Testis (tissue), 3 donors: ENCODE measurements around the gene LYPLA2. TPM values are rescaled to one million over a fixed set of nuclear protein-coding genes. Genes with fewer than 3 reads are reported as not detected.
"Not testable (repeated sequence)": the region's sequence is repeated elsewhere in the genome, so short reads cannot be mapped to it uniquely, and the experiment has no call there.

ENCODE experiments used
- DNase-seq: peaks from one replicate; pipeline ENCODE4 v3.0.0-alpha.2; 2019
- H3K27ac ChIP-seq, 2 donors: fragments of 200-600 bp; sonication (generic); one replicate each; pipeline ENCODE4 v1.5.1; 2019
- H3K27me3 ChIP-seq: fragments of 200-600 bp; sonication (generic); one replicate; pipeline ENCODE4 v1.5.1; 2019
- H3K36me3 ChIP-seq: fragments of 200-600 bp; sonication (generic); one replicate; pipeline ENCODE4 v1.5.1; 2017; ENCODE audit warnings: low read depth; ENCODE audit errors: missing control alignments
- H3K4me1 ChIP-seq: fragments of 200-600 bp; sonication (generic); one replicate; pipeline ENCODE4 v1.5.1; 2019
- H3K4me3 ChIP-seq, 2 donors: fragments of 200-600 bp; sonication (generic); one replicate each; pipeline ENCODE4 v1.5.1; 2017 to 2019
- H3K9me3 ChIP-seq: fragments of 200-600 bp; sonication (generic); one replicate; pipeline ENCODE4 v1.5.1; 2017
- POLR2A ChIP-seq: fragments of 450-650 bp; IDR thresholded peaks from one replicate; pipeline ENCODE4 v1.6.1; 2017; ENCODE audit warnings: antibody characterized with exemption, mild to moderate bottlenecking, moderate library complexity
- WGBS, 2 donors: methylation state at CpG; one replicate each; pipeline ENCODE4 v1.1.5; 2018; 5-methylcytosine and 5-hydroxymethylcytosine counted together
- intact Hi-C: fragments of 100-400 bp; cut with DNase I; formaldehyde crosslinking; loops from one replicate; pipeline ENCODE4 v1.15.1; 2023; ENCODE audit warnings: low total_unique reads
- polyA plus RNA-seq: library from polyadenylated mRNA; stranded (reverse); fragments of 350-450 nt; fragmentation: Illumina TruSeq; extraction: RNeasy Lipid Tissue Mini Kit (QIAGEN cat#74804); gene quantifications from one replicate; pipeline ENCODE4 v1.2.3, GENCODE V29; 2014; ENCODE audit warnings: low read depth, low replicate concordance; ENCODE audit not compliant: insufficient read depth
- total RNA-seq, 2 donors: library from RNA; depleted of rRNA; stranded (reverse); fragments of >200 nt; gene quantifications; one replicate each; pipeline ENCODE4 v1.2.3, GENCODE V29; 2016
- TF ChIP-seq, protein P1 (sequence below), 3 experiments: fragments of 450-650 bp in 2 of 3; fragments of 200-600 bp in 1 of 3; sonication (generic) in 1 of 3; IDR thresholded peaks; one replicate each; pipeline ENCODE4 v1.5.1; 2016 to 2019; ENCODE audit warnings: antibody characterized with exemption in 3 of 3, mild to moderate bottlenecking in 2 of 3, moderate library complexity in 1 of 3

The LYPLA2 gene
- total and polyA plus RNA-seq, 3 donors from 2014 or later, result 36.1 to 47.8 (median 46.5) TPM

DNA sequence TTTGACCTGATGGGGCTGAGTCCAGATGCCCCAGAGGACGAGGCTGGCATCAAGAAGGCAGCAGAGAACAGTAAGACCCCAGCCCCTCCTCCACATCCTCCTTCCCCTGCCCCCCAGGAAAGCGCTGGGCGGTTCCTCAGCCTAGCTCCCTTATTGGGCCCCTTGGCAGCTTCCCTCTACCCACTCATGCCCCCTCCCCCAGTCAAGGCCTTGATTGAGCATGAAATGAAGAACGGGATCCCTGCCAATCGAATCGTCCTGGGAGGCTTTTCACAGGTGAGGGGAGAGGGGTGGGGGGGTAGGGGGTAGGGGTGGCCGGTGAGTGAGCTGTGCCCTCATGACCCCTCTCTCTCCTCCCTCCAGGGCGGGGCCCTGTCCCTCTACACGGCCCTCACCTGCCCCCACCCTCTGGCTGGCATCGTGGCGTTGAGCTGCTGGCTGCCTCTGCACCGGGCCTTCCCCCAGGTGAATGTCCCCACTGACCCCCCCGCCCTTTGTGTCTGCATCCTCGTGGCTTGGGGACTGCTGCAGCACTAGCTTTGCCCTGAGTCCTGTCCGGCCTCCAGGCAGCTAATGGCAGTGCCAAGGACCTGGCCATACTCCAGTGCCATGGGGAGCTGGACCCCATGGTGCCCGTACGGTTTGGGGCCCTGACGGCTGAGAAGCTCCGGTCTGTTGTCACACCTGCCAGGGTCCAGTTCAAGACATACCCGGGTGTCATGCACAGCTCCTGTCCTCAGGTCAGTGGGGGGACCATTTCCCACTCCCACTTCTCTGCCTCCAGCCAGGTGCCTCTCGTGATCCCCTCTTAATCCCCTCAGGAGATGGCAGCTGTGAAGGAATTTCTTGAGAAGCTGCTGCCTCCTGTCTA is 3.2 kb downstream of the LYPLA2 start:
- TF ChIP-seq, protein P1, sequence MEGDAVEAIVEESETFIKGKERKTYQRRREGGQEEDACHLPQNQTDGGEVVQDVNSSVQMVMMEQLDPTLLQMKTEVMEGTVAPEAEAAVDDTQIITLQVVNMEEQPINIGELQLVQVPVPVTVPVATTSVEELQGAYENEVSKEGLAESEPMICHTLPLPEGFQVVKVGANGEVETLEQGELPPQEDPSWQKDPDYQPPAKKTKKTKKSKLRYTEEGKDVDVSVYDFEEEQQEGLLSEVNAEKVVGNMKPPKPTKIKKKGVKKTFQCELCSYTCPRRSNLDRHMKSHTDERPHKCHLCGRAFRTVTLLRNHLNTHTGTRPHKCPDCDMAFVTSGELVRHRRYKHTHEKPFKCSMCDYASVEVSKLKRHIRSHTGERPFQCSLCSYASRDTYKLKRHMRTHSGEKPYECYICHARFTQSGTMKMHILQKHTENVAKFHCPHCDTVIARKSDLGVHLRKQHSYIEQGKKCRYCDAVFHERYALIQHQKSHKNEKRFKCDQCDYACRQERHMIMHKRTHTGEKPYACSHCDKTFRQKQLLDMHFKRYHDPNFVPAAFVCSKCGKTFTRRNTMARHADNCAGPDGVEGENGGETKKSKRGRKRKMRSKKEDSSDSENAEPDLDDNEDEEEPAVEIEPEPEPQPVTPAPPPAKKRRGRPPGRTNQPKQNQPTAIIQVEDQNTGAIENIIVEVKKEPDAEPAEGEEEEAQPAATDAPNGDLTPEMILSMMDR (IDR thresholded peaks at IDR 0.05), result no peak
- no peak for TF ChIP-seq POLR2A
- Histone ChIP-seq H3K4me3 (no peak overlapping the region), H3K9me3 (no peaks in the 10 kb centered on the region), H3K27me3 (no peaks in the 10 kb centered on the region), H3K36me3 (no peaks in the 10 kb centered on the region), H3K4me1 (peaks cover 12% of the 10 kb centered on the region), H3K27ac (no peak overlapping the region)
- intact Hi-C loops, result no loop called here
- DNase-seq, result no peak
- 71 to 79% methylated on average over 12 to 21 of the region's 21 CpGs for WGBS, 2 donors

DNA sequence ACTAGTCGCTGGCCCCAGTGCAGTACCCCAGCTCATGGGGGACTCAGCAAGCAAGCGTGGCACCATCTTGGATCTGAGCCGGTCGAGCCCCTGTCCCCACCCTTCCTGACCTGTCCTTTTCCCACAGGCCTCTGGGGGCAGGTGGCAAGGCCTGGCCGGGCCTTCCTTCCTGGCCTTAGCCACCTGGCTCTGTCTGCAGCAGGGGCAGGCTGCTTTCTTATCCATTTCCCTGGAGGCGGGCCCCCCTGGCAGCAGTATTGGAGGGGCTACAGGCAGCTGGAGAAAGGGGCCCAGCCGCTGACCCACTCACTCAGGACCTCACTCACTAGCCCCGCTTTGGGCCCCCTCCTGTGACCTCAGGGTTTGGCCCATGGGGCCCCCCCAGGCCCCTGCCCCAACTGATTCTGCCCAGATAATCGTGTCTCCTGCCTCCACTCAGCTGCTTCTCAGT is 3.8 kb downstream of the LYPLA2 start:
- peaks cover 12% of the 10 kb centered on the region for H3K4me1 ChIP-seq
- H3K9me3 ChIP-seq, DNase-seq, H3K27me3 ChIP-seq, H3K4me3 ChIP-seq, intact Hi-C loops, H3K36me3 ChIP-seq, H3K27ac ChIP-seq: not testable (repeated sequence)
- 64 to 77% methylated on average over 7 to 9 of the region's 9 CpGs for WGBS, 2 donors

DNA sequence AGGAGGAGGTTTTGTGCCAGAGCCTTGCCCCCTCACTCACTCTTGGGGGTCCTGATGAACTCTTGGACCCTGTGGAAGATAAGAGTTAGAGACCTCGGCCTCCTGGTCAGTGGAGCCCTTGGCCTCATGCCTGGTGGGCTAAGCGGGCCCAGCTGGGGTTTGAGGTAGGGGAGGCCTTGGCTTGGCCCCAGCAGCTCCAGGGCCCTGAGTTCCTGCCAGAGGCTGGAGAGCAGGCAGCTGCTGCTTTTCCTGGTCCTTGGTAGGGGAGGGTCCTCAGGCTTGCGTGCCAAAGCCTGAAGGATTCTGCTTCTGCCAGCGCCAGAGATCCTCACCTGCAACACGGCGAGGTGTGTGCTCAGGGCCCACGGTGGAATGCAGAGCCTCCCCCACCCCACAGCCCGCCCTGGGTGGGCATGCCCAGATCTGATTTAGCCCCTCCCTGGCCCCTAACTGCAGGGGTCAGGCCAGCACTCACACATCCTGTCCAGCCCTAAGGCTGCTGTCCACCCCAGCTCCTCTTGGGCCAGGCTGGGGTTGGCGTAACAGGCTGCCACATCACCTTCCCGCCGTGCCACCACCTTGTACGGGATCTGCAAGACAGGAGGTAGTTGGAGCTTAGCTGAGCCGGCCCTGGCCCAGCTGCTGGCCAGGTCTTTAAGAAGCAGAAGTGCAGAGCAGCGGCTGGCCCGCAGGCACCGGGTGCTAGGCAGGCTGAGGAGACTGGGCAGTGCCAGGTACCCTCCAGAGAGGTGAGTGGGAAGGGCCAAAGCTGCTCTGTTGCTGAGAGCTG is 4.9 kb downstream of the LYPLA2 start:
- 53 to 83% methylated on average over 3 to 15 of the region's 16 CpGs for WGBS, 2 donors
- TF ChIP-seq POLR2A, result no peak
- TF ChIP-seq, protein P1 (IDR thresholded peaks at IDR 0.05), result no peak
- H3K4me1 ChIP-seq, result peaks cover 7% of the 10 kb centered on the region
- H3K27me3 ChIP-seq, result no peaks in the 10 kb centered on the region
- no peaks in the 10 kb centered on the region for H3K36me3 ChIP-seq
- intact Hi-C loops, result no loop called here
- H3K9me3 ChIP-seq, result no peaks in the 10 kb centered on the region
- no peak overlapping the region for H3K27ac ChIP-seq
- no peak for DNase-seq
- no peak overlapping the region for H3K4me3 ChIP-seq

DNA sequence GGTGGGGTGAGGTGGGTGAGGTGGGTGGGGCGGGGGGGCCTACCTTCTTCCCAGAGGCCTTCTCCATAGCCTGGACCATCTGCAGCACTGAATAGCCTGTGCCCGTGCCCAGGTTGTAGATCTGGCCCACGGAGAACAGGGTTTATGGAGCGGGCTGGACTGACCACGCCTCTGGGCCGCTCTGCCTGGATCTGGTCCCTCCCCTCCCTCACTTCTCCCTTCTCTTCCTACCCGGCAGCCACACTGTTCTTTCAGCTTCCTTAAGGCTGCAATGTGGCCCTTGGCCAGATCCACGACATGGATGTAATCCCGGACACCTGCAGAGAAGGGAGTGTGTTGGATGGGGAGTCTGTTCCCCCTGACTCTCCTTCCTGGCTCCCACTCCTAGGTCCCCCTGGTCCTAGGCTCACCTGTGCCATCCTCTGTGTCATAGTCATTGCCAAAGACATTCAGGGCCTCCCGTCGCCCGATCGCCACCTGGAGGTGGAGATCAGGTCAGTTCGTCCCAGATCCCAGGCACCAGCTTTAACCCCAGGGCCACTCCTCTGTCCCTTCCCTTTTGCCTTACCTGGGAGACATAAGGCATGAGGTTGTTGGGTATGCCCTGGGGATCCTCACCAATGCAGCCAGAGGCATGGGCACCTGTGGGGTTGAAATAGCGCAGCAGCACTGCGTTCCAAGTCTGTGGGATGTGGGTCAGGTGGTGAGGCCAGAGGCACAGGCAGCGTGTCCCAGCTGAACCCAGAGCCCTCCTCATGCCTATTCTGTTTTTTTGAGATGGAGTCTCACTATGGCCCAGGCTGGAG is 5.7 kb downstream of the LYPLA2 start:
- peaks cover 13% of the 10 kb centered on the region for H3K4me1 ChIP-seq
- H3K36me3 ChIP-seq, result no peaks in the 10 kb centered on the region
- WGBS, 2 donors, result 70 to 75% methylated on average over 16 to 17 of the region's 17 CpGs
- intact Hi-C loops, result no loop called here
- H3K27ac ChIP-seq, result no peak overlapping the region
- no peak overlapping the region for H3K4me3 ChIP-seq
- no peak for DNase-seq
- TF ChIP-seq, protein P1 (IDR thresholded peaks at IDR 0.05), result no peak
- no peak for TF ChIP-seq POLR2A
- H3K27me3 ChIP-seq, result no peaks in the 10 kb centered on the region
- H3K9me3 ChIP-seq, result no peaks in the 10 kb centered on the region
